Chondrocyte (in vitro differentiated cells): ENCODE results near the gene LITAFD. TPM values are rescaled to one million over a fixed set of nuclear protein-coding genes. Genes with fewer than 3 reads are reported as not detected.

Source experiments
- DNase-seq: peaks from one replicate; pipeline ENCODE4 v3.0.0; 2021; ENCODE audit warnings: mixed read lengths, low spot score
- H3K27ac Mint-ChIP-seq: one replicate; pipeline ENCODE4 v1.8.0; 2021; ENCODE audit warnings: mild to moderate bottlenecking, moderate library complexity, mixed read lengths; ENCODE audit not compliant: unreplicated experiment
- H3K27me3 Mint-ChIP-seq: 2 replicates; pipeline ENCODE4 v1.8.0; 2021; ENCODE audit warnings: low read depth, mixed read lengths
- H3K36me3 Mint-ChIP-seq: 2 replicates; pipeline ENCODE4 v1.8.0; 2021; ENCODE audit warnings: low read depth, mixed read lengths
- H3K4me1 Mint-ChIP-seq: 2 replicates; pipeline ENCODE4 v1.8.0; 2021; ENCODE audit warnings: low read depth, mild to moderate bottlenecking, mixed read lengths
- H3K4me3 Mint-ChIP-seq: one replicate; pipeline ENCODE4 v1.8.0; 2021; ENCODE audit warnings: mild to moderate bottlenecking, moderate library complexity, mixed read lengths; ENCODE audit not compliant: unreplicated experiment
- H3K9me3 Mint-ChIP-seq: 2 replicates; pipeline ENCODE4 v1.8.0; 2021; ENCODE audit warnings: low read depth, mixed read lengths
- total RNA-seq: library from RNA; stranded (reverse); gene quantifications from 3 replicates; pipeline ENCODE4 v1.2.1, GENCODE V29; 2021
- TF ChIP-seq, protein P1 (sequence below): fragments of 200-600 bp; sonication (generic); IDR thresholded peaks from 2 replicates; pipeline ENCODE4 v1.5.0; 2021; ENCODE audit warnings: antibody characterized with exemption, mild to moderate bottlenecking, moderate library complexity

LITAFD gene
- total RNA-seq, 1 donor from 2014 or later = not detected

GRCh38 chr16:8919089-8919933 is 37.2 kb downstream of the LITAFD start:
- peaks cover 42% of the 10 kb centered on the region for H3K36me3 Mint-ChIP-seq

GRCh38 chr16:8919934-8920462 is 37.8 kb downstream of the LITAFD start:
- Mint-ChIP-seq H3K9me3 (no peaks in the 10 kb centered on the region), H3K4me1 (peaks cover 18% of the 10 kb centered on the region), H3K36me3 (peaks cover 39% of the 10 kb centered on the region), H3K27ac (no peak overlapping the region), H3K27me3 (no peaks in the 10 kb centered on the region), H3K4me3 (no peak overlapping the region)
- DNase-seq = no peak
- TF ChIP-seq, protein P1, sequence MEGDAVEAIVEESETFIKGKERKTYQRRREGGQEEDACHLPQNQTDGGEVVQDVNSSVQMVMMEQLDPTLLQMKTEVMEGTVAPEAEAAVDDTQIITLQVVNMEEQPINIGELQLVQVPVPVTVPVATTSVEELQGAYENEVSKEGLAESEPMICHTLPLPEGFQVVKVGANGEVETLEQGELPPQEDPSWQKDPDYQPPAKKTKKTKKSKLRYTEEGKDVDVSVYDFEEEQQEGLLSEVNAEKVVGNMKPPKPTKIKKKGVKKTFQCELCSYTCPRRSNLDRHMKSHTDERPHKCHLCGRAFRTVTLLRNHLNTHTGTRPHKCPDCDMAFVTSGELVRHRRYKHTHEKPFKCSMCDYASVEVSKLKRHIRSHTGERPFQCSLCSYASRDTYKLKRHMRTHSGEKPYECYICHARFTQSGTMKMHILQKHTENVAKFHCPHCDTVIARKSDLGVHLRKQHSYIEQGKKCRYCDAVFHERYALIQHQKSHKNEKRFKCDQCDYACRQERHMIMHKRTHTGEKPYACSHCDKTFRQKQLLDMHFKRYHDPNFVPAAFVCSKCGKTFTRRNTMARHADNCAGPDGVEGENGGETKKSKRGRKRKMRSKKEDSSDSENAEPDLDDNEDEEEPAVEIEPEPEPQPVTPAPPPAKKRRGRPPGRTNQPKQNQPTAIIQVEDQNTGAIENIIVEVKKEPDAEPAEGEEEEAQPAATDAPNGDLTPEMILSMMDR = no peak

More at GRCh38 chr16:8919089-8919933, 37.2 kb downstream of the LITAFD start:
- DNase-seq = no peak
- Mint-ChIP-seq H3K4me1 (peaks cover 18% of the 10 kb centered on the region), H3K27me3 (no peaks in the 10 kb centered on the region), H3K27ac (peak overlapping the region; percentile 54), H3K4me3 (no peak overlapping the region), H3K9me3 (no peaks in the 10 kb centered on the region)
- TF ChIP-seq, protein P1 = no peak

DNA sequence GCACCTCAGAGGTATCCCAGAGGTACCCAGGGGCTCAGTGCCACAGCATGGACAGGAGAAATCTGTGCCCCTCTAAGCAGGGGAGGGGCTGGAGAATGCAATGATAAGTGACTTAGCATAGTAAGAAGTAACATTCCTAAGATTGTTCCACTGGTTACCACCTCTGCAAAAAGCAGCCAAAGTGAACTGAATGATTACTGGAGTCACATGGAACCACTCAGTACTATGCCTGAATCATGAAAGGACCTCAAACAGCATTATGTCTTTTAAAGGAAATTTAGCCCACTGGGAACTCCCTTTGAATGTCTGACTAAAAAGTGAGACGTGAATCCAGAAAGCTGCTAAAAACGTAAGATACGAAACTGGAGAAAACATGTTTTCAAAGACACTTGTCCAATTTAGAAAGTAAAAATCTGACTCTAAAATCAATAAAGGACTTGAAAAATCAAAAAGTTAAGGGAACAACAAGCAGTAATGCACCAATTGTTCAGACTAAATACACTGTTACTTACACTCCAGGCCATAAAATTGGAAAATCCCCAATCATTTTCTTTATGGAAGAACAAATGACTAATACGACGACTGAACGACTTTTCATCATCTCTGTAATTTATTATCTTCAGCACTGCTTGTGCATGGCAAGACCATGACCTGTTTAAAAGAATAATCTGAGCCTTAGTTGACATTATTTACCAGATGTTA is 38.6 kb downstream of the LITAFD start:
- peaks cover 16% of the 10 kb centered on the region for H3K4me1 Mint-ChIP-seq
- peak overlapping the region; percentile 27 for H3K27ac Mint-ChIP-seq
- no peaks in the 10 kb centered on the region for H3K9me3 Mint-ChIP-seq
- no peak for DNase-seq
- TF ChIP-seq, protein P1 = no peak
- H3K4me3 Mint-ChIP-seq = no peak overlapping the region
- H3K36me3 Mint-ChIP-seq = peaks cover 39% of the 10 kb centered on the region
- H3K27me3 Mint-ChIP-seq = no peaks in the 10 kb centered on the region

- peaks cover 16% of the 10 kb centered on the region for H3K4me1 Mint-ChIP-seq
- H3K36me3 Mint-ChIP-seq = peaks cover 35% of the 10 kb centered on the region
- TF ChIP-seq, protein P1 = no peak
- no peaks in the 10 kb centered on the region for H3K9me3 Mint-ChIP-seq
- no peaks in the 10 kb centered on the region for H3K27me3 Mint-ChIP-seq
- no peak overlapping the region for H3K4me3 Mint-ChIP-seq
- no peak overlapping the region for H3K27ac Mint-ChIP-seq
- DNase-seq = no peak
Observed at GRCh38 chr16:8921347-8921984, 39.3 kb downstream of the LITAFD start.

DNA sequence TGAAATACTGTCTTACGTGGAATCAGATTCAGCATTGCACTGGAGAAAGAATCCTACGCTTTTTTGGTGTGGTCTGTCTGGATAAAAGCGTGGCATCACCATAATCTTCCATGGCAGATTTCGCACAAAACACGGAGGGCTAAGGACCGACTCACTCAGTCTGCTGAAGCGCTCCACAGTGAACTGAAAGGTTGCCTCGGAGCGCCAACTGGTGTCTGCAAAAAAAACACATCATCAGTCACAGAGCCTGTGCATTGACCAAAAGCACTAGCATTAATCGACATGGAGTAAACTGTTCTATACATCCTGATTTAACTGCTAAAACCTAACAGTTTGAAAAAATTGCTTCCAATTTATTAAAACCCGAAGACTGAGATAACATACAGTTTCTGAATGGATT is 41.0 kb downstream of the LITAFD start:
- TF ChIP-seq, protein P1 = no peak
- no peaks in the 10 kb centered on the region for H3K9me3 Mint-ChIP-seq
- H3K4me3 Mint-ChIP-seq = no peak overlapping the region
- peaks cover 16% of the 10 kb centered on the region for H3K4me1 Mint-ChIP-seq
- no peaks in the 10 kb centered on the region for H3K27me3 Mint-ChIP-seq
- peaks cover 32% of the 10 kb centered on the region for H3K36me3 Mint-ChIP-seq
- DNase-seq = no peak
- no peak overlapping the region for H3K27ac Mint-ChIP-seq
